Epithelial cell of esophagus (primary cell): ENCODE measurements around the gene CLEC2L.
A peak's percentile ranks its signal among the peaks of the same experiment; 100 is the strongest.

Experiments
- DNase-seq: peaks from one replicate; pipeline ENCODE4 v3.0.0; 2010; ENCODE audit warnings: low read depth
- H3K4me3 ChIP-seq: 2 replicates; pipeline ENCODE4 v1.5.1; 2011; ENCODE audit warnings: mild to moderate bottlenecking, low read length, control low read depth
- TF ChIP-seq, protein P1 (sequence below): IDR thresholded peaks from 2 replicates; pipeline ENCODE4 v1.5.1; 2011; ENCODE audit warnings: low read depth, mild to moderate bottlenecking, low read length, control low read depth, inconsistent platforms; ENCODE audit not compliant: insufficient read depth; ENCODE audit errors: missing control alignments

Gene CLEC2L

DNA sequence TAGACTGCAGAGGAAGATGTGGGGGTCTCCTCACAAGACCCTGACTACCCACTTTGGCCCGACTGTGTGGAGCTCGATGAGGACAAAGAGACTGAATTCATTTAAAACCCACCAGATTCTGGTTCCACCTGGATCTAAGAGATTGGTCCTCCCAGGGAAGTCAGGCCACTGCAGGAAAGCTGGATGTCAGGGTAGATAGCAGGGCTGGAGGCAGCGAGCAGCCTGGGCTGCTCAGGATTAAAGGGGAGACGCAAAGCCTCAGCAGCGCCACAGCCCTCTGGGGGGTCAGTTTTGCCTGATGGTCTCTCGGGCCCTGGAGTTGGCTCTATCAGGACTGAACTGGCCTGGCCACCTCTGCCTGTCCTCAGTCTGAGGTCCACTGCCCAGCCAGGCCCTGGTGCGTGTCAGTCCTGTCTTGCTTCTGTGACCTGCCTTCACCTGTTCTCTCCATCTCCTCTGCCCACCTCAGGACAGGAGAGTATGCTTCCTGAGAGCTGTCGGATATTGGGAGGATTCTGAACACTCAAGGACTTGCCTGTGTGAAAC lies 27.8 kb upstream of the CLEC2L start:
- no peak overlapping the region for H3K4me3 ChIP-seq
- no peak for DNase-seq
- TF ChIP-seq, protein P1, sequence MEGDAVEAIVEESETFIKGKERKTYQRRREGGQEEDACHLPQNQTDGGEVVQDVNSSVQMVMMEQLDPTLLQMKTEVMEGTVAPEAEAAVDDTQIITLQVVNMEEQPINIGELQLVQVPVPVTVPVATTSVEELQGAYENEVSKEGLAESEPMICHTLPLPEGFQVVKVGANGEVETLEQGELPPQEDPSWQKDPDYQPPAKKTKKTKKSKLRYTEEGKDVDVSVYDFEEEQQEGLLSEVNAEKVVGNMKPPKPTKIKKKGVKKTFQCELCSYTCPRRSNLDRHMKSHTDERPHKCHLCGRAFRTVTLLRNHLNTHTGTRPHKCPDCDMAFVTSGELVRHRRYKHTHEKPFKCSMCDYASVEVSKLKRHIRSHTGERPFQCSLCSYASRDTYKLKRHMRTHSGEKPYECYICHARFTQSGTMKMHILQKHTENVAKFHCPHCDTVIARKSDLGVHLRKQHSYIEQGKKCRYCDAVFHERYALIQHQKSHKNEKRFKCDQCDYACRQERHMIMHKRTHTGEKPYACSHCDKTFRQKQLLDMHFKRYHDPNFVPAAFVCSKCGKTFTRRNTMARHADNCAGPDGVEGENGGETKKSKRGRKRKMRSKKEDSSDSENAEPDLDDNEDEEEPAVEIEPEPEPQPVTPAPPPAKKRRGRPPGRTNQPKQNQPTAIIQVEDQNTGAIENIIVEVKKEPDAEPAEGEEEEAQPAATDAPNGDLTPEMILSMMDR = no peak

DNA sequence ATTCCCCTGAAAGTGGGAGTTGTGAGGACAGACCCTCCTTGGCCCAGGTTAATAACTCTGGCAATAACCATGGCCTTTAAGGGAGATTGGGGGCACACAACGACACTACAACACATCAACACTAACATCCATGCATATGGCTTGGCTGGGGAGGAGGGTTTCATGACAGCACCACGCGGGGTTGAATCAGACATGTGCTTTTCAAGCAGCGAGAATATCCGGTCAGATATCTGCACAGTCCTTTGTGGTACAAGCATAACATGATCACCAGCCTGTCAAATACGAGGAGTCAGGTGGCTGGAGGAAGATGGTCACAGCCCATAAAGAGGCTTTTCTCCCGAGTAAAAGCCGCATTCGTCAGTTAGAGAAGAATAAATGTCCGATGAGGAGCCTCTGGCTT lies 27.0 kb upstream of the CLEC2L start:
- no peak overlapping the region for H3K4me3 ChIP-seq
- no peak for DNase-seq
- TF ChIP-seq, protein P1 = no peak

DNA sequence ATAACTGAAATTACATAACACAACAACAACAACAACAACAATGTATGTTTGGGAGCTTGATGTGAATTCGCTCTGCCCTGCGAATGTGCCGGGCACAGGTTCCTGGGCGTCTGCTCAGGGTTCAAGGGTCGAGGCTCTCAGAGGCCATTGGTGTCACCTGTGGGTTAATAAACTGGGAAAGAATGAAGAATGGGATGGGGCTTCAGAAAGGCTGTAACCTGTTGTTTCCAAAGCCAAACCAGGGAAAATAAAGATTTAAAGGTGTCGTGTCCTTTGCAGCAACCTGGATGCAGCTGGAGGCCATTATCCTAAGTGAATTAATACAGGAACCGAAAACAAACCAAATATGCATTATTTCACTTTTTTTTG lies 22.7 kb upstream of the CLEC2L start:
- TF ChIP-seq, protein P1 = no peak
- no peak overlapping the region for H3K4me3 ChIP-seq
- no peak for DNase-seq

DNA sequence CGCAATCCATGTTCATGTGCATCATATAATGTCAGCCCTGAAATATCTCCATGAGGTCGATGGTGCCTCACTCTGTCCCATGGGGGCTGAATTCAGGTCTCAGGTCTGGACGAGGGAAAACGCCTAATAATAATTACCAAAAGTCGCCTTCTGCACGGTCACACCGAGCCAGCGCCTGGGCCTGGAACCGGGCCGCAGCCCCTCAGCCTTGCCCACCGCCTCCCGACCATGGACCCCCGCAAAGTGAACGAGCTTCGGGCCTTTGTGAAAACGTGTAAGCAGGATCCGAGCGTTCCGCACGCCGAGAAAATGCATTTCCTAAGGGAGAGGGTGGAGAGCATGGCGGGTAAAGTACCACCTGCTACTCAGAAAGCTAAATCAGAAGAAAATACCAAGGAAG lies 21.3 kb upstream of the CLEC2L start:
- TF ChIP-seq, protein P1 = no peak
- no peak overlapping the region for H3K4me3 ChIP-seq

DNA sequence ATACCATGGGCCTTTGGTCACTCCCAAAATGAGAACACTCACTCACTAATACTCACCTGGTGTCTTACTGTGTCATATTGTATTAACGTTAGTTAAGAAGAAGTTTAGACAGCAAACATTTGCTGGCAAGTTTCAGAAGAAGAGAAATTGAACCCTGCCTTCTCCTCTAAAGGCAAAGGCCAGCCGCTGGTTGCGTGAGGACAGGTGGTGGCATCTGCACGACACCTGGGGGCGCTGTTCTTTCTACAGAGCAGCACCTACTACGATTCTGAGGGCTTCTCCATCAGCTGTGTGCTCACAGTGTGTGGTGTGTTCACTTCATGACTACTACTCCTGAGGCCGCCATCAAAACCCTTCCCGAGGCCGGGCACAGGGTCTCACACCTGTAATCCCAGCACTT lies 17.9 kb upstream of the CLEC2L start:
- TF ChIP-seq, protein P1 = peak; percentile 22
- DNase-seq = peak; percentile 18
- no peak overlapping the region for H3K4me3 ChIP-seq

More for the DNA sequence above, 21.3 kb upstream of the CLEC2L start:
- DNase-seq = no peak

DNA sequence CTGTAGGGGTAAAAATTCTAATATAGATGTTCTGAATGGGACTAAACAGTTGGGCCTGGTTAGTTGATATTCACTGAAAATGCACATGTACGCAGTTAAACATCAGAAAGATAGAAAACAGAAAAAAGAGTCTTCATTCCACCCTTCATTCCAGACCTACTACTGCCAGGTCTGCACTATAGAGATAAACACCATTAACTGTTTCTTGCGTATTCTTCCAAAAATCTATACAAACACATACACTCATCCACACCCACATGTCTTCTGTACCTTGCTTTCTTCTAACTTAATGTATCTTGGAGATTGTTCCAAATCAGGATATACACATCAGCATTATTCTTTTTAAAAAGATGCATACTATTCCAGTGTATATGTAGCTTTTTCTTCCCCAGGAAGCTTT lies 13.9 kb upstream of the CLEC2L start:
- no peak for DNase-seq

DNA sequence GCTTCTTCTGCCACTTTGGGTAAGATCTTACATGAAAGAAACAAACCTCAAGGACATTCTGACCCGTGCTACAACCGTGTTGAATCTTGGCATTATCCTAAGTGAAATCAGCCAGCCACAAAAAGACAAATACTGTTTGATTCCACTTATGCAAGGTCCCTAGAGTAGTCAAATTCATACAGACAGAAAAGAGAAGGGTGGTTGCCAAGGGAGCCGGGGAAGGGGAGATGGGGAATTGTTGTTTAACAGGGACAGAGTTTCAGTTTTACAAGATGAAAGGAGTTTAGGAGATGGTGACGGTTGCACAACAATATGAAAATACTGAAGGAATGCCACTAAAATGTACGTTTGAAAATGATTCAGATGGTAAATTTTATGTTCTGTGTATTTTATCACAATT lies 12.2 kb upstream of the CLEC2L start:
- TF ChIP-seq, protein P1 = no peak
- no peak overlapping the region for H3K4me3 ChIP-seq
- no peak for DNase-seq

More for the DNA sequence above, 13.9 kb upstream of the CLEC2L start:
- no peak overlapping the region for H3K4me3 ChIP-seq
- TF ChIP-seq, protein P1 = no peak
